PC-9 (cell line): ENCODE results near the gene DNAJC18. TPM values are rescaled to one million over a fixed set of nuclear protein-coding genes. Genes with fewer than 3 reads are reported as not detected.

Experiments used
- BruUV-seq: library from RNA; stranded (reverse); fragments of 400-500 nt; replicated peaks from 2 replicates; lab custom pipeline; 2021; lab: Mats Ljungman, UMichigan
- CTCF ChIA-PET: fragments of 300-600 bp; sonication (Branson Sonifier 250); formaldehyde crosslinking; loops from one replicate; lab custom pipeline; 2022; ENCODE audit warnings: antibody characterized with exemption; lab: Charles Lee
- POLR2A ChIA-PET: fragments of 300-600 bp; sonication (Branson Sonifier 250); formaldehyde crosslinking; loops from one replicate; lab custom pipeline; 2022; ENCODE audit warnings: antibody characterized with exemption; ENCODE audit not compliant: unreplicated experiment; lab: Charles Lee
- DNase-seq, 2 experiments: peaks; one replicate each; pipeline versions ENCODE4 v3.0.0 to v3.0.0-alpha.2; 2015 to 2022; ENCODE audit warnings: mixed read lengths in 1 of 2
- H2AFZ ChIP-seq: fragments of 200-600 bp; sonication (generic); 2 replicates; pipeline ENCODE4 v1.8.1; 2017; ENCODE audit warnings: antibody characterized with exemption
- H3F3A ChIP-seq: fragments of 200-600 bp; sonication (generic); 2 replicates; pipeline ENCODE4 v1.8.1; 2017; ENCODE audit warnings: antibody characterized with exemption, mild to moderate bottlenecking, low read depth; ENCODE audit not compliant: insufficient read depth
- H3K27ac ChIP-seq: fragments of 200-600 bp; sonication (generic); 2 replicates; pipeline ENCODE4 v1.6.1; 2016; ENCODE audit warnings: mixed run types
- H3K27me3 ChIP-seq: fragments of 200-600 bp; sonication (generic); 2 replicates; pipeline ENCODE4 v1.6.1; 2016; ENCODE audit warnings: low read depth, mixed run types; ENCODE audit not compliant: insufficient read depth
- H3K36me3 ChIP-seq: fragments of 200-600 bp; sonication (generic); 2 replicates; pipeline ENCODE4 v1.6.1; 2016; ENCODE audit warnings: low read depth, mixed run types
- H3K4me1 ChIP-seq: fragments of 200-600 bp; sonication (generic); replicated peaks from 2 replicates; pipeline ENCODE4 v1.6.1; 2016; ENCODE audit warnings: mixed run types; ENCODE audit not compliant: insufficient read depth
- H3K4me2 ChIP-seq: fragments of 200-600 bp; sonication (generic); 2 replicates; pipeline ENCODE4 v1.6.1; 2017; ENCODE audit warnings: mixed run types
- H3K4me3 ChIP-seq: fragments of 200-600 bp; sonication (generic); 2 replicates; pipeline ENCODE4 v1.6.1; 2016; ENCODE audit warnings: mixed run types
- H3K79me2 ChIP-seq: fragments of 200-600 bp; sonication (generic); 2 replicates; pipeline ENCODE4 v1.6.1; 2017; ENCODE audit warnings: low read depth, mixed run types
- H3K9me2 ChIP-seq: fragments of 200-600 bp; sonication (generic); 2 replicates; pipeline ENCODE4 v1.8.1; 2017; ENCODE audit warnings: mild to moderate bottlenecking; ENCODE audit not compliant: insufficient read depth
- H3K9me3 ChIP-seq: fragments of 200-600 bp; sonication (generic); 2 replicates; pipeline ENCODE4 v1.8.1; 2016; ENCODE audit warnings: low read depth; ENCODE audit not compliant: insufficient read depth
- H4K20me1 ChIP-seq: fragments of 200-600 bp; sonication (generic); 2 replicates; pipeline ENCODE4 v1.8.1; 2017; ENCODE audit not compliant: insufficient read depth
- CTCF ChIP-seq: fragments of 200-600 bp; sonication (generic); conservative IDR thresholded peaks from 2 replicates; pipeline ENCODE4 v1.6.1; 2017; ENCODE audit warnings: mixed run types, antibody characterized with exemption, mild to moderate bottlenecking, moderate library complexity
- EZH2 ChIP-seq: fragments of 200-600 bp; sonication (generic); IDR thresholded peaks from 2 replicates; pipeline ENCODE4 v1.8.0; 2017; ENCODE audit warnings: antibody characterized with exemption, low read depth
- intact Hi-C: fragments of 100-400 bp; cut with micrococcal nuclease; formaldehyde crosslinking; loops from one replicate; pipeline ENCODE4 v1.10.0; 2022; ENCODE audit not compliant: unreplicated experiment
- total RNA-seq: library from RNA; stranded (reverse); gene quantifications from 2 replicates; pipeline ENCODE4 v1.2.3, GENCODE V29; 2021

Gene DNAJC18
- total RNA-seq, 1 experiment from 2014 or later: 8.9 TPM

- TF ChIP-seq EZH2: no peak
- no peak for TF ChIP-seq CTCF
- no peak overlapping the region for H2AFZ ChIP-seq
- intact Hi-C loops: no loop called here
- no peaks in the 10 kb centered on the region for H3K79me2 ChIP-seq
- H3K27me3 ChIP-seq: no peaks in the 10 kb centered on the region
- CTCF ChIA-PET: no interaction called here
- H3K9me3 ChIP-seq: no peaks in the 10 kb centered on the region
- no peaks in the 10 kb centered on the region for H4K20me1 ChIP-seq
- H3K4me3 ChIP-seq: no peak overlapping the region
- POLR2A ChIA-PET: interaction anchor here (0.7 kb wide), 1 partner anchor 73 kb away, joined by 3 read pairs; no protein-coding TSS in a partner anchor
- H3K4me2 ChIP-seq: no peak overlapping the region
- H3K27ac ChIP-seq: no peak overlapping the region
- H3K9me2 ChIP-seq: no peaks in the 10 kb centered on the region
- no peaks in the 10 kb centered on the region for H3K36me3 ChIP-seq
- no peak for DNase-seq
- no peaks in the 10 kb centered on the region for H3F3A ChIP-seq
- no TSS peak for BruUV-seq
- H3K4me1 ChIP-seq: no peaks in the 10 kb centered on the region
Observed at GRCh38 chr5:139415221-139415861, 24.0 kb downstream of the DNAJC18 start.

DNA sequence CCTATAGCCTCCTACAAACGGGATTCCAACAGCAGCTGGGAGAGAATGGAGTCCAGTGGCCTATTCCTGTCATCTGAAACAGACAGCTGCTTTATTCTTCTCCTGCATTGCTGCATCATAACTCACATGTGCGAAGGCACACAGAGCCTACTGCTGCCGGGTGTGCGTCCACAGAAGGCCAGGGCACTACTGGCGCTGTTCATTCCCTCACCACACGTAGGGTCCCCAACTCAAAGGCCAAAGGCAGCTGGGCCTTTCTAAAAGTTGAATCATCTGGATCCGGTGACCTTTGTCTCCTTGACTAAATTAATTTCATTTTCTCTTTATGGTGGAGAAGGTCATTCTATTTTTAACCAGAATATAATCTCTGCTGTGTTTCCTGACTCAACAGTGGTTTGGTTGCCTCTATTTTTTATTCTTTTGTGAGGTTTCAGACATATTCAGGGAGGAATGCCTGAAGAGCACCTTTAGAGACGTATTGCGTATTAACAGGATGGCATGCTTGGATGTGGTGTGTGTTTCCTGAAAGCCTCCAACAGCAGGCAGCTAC lies 24.7 kb downstream of the DNAJC18 start:
- CTCF ChIA-PET: interaction anchor here (0.6 kb wide), 1 partner anchor 830 kb away, joined by 6 read pairs; no protein-coding TSS in a partner anchor
- Histone ChIP-seq H4K20me1 (no peaks in the 10 kb centered on the region), H3K27ac (no peak overlapping the region), H3K79me2 (no peaks in the 10 kb centered on the region), H3K4me1 (no peaks in the 10 kb centered on the region), H3K36me3 (no peaks in the 10 kb centered on the region), H3K9me2 (no peaks in the 10 kb centered on the region), H3F3A (no peaks in the 10 kb centered on the region), H2AFZ (no peak overlapping the region), H3K4me3 (no peak overlapping the region), H3K4me2 (no peak overlapping the region), H3K27me3 (no peaks in the 10 kb centered on the region), H3K9me3 (no peaks in the 10 kb centered on the region)
- no TSS peak for BruUV-seq
- DNase-seq: no peak
- intact Hi-C loops: no loop called here
- TF ChIP-seq CTCF (no peak), EZH2 (no peak)
- POLR2A ChIA-PET: interaction anchor here (0.5 to 0.7 kb wide), 2 partner anchors 43 to 73 kb away, joined by 3 to 7 read pairs; no protein-coding TSS in a partner anchor

DNA sequence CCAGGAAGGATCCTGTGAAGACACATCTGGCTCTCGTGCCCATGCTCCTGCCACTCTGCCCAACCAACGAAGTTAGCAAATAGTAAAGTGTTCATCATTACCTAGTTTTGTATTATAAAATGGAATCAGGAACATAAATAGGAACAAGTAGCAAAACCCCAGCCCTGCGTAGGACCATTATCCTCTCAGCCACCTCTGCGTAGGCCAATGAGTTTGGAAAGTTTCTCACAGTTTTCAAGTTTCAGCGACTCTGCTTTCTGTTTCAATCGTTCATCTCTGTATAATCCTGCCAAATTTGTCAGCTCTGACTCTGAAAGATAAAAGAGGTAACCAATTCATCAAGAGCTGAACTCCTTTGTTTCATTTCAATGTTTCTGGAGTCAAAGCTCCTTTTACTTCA lies 25.4 kb downstream of the DNAJC18 start:
- DNase-seq: no peak
- H3F3A ChIP-seq: no peaks in the 10 kb centered on the region
- TF ChIP-seq EZH2: no peak
- TF ChIP-seq CTCF: no peak
- CTCF ChIA-PET: interaction anchor here (0.6 kb wide), 1 partner anchor 830 kb away, joined by 6 read pairs; no protein-coding TSS in a partner anchor
- H3K79me2 ChIP-seq: no peaks in the 10 kb centered on the region
- H3K27ac ChIP-seq: no peak overlapping the region
- intact Hi-C loops: loop anchor here (2.0 kb wide), 1 partner anchor 215 kb away; no protein-coding TSS in a partner anchor
- no peaks in the 10 kb centered on the region for H3K36me3 ChIP-seq
- no peaks in the 10 kb centered on the region for H3K9me2 ChIP-seq
- H3K4me3 ChIP-seq: no peak overlapping the region
- H3K4me1 ChIP-seq: no peaks in the 10 kb centered on the region
- no peaks in the 10 kb centered on the region for H3K27me3 ChIP-seq
- no peaks in the 10 kb centered on the region for H4K20me1 ChIP-seq
- H2AFZ ChIP-seq: no peak overlapping the region
- POLR2A ChIA-PET: interaction anchor here (0.5 kb wide), 1 partner anchor 107 kb away, joined by 4 read pairs; no protein-coding TSS in a partner anchor
- no peak overlapping the region for H3K4me2 ChIP-seq
- BruUV-seq: no TSS peak
- no peaks in the 10 kb centered on the region for H3K9me3 ChIP-seq
